Heart right ventricle (tissue), 16 donors: Measurements from ENCODE around the gene GPSM1. TPM values are rescaled to one million over a fixed set of nuclear protein-coding genes. Genes with fewer than 3 reads are reported as not detected.
A peak's percentile ranks its signal among the peaks of the same experiment; 100 is the strongest.

ENCODE experiments used
- ATAC-seq, 8 donors: fragments of 200-7000 bp; cut with Tn5 transposase; one replicate each; pipeline ENCODE4 v1.9.1; 2020; ENCODE audit warnings: mild to moderate bottlenecking in 8 of 8, moderate library complexity in 8 of 8, moderate number of reproducible peaks in 1 of 8
- DNase-seq, 2 donors: peaks; one replicate each; pipeline ENCODE4 v3.0.0-alpha.2; 2020
- H3K27ac ChIP-seq, 10 donors: fragments of 200-600 bp; sonication (generic) in 2 of 10; one replicate each; pipeline versions ENCODE4 v1.5.0 to v1.8.0; 2020 to 2022; ENCODE audit warnings: mild to moderate bottlenecking in 3 of 10
- H3K27me3 ChIP-seq, 7 donors: fragments of 200-600 bp; one replicate each; pipeline ENCODE4 v1.8.0; 2021 to 2022; ENCODE audit warnings: mild to moderate bottlenecking in 2 of 7
- H3K36me3 ChIP-seq, 9 donors: fragments of 200-600 bp; sonication (generic) in 1 of 9; one replicate each; pipeline versions ENCODE4 v1.5.0 to v1.8.0; 2020 to 2022; ENCODE audit warnings: mild to moderate bottlenecking in 2 of 9
- H3K4me1 ChIP-seq, 9 donors: fragments of 200-600 bp; sonication (generic) in 1 of 9; one replicate each; pipeline versions ENCODE4 v1.5.0 to v1.8.0; 2020 to 2022; ENCODE audit warnings: mild to moderate bottlenecking in 4 of 9
- H3K4me3 ChIP-seq, 10 donors: fragments of 200-600 bp; sonication (generic) in 2 of 10; one replicate each; pipeline versions ENCODE4 v1.5.0 to v1.8.0; 2020 to 2022; ENCODE audit warnings: mild to moderate bottlenecking in 7 of 10, moderate library complexity in 2 of 10
- H3K9me3 ChIP-seq, 11 donors: fragments of 200-600 bp in 10 of 11; sonication (generic) in 2 of 11; one replicate each; pipeline versions ENCODE4 v1.5.0 to v1.8.0; 2013 to 2022; ENCODE audit warnings: mild to moderate bottlenecking in 2 of 11, control low read depth in 1 of 11, moderate library complexity in 1 of 11
- WGBS, 2 donors: extraction: QIAGEN DNeasy Blood & Tissue Kit; methylation state at CpG; one replicate each; pipeline ENCODE4 v1.1.7; 2013; ENCODE audit warnings: inconsistent platforms in 1 of 2; 5-methylcytosine and 5-hydroxymethylcytosine counted together
- intact Hi-C, 10 donors: fragments of 100-400 bp; cut with DNase I; formaldehyde crosslinking; loops; one replicate each; pipeline versions ENCODE4 v1.11.1 to v1.14.2; 2022
- polyA plus RNA-seq, 2 donors: library from polyadenylated mRNA; stranded (reverse); fragments of 200-250 nt; gene quantifications; one replicate each; pipeline ENCODE4 v1.2.3, GENCODE V29; 2013
- total RNA-seq, 10 donors: library from RNA; stranded (reverse); fragmentation: NEBNext Ultra II Directional in 3 of 10; extraction: Animal tissue kit (Norgen Biotek cat#: 25700) in 3 of 10; gene quantifications; one replicate each; pipeline versions ENCODE4 v1.2.1 to v1.2.4, GENCODE V29; 2021 to 2023
- TF ChIP-seq, protein P1 (sequence below), 9 donors: fragments of 200-600 bp; sonication (generic) in 2 of 9; IDR thresholded peaks; one replicate each; pipeline versions ENCODE4 v1.5.0 to v1.8.0; 2021 to 2022; ENCODE audit warnings: antibody characterized with exemption in 9 of 9, mild to moderate bottlenecking in 5 of 9, moderate library complexity in 1 of 9
- donor health status: Arrhythmogenic right ventricular cardiomyopathy.
- donor health status: ischemic (EF 13 %, LVEDD 7.1; RV severe dilation, severe dysfunction).
- donor health status: healthy with polysubstance abuse.
- donor health status: DM: no; HTN: yes; CAD: no.
- donor health status: DM: no; HTN: no; CAD: no.
- donor health status: ischemic (EF 25% LVEDD 6.9; RV normal size, moderate dysfunction).
- donor health status: ischemic (EF 25% LVEDD 5.7; RV mildly dilated, moderate dysfunction).
- donor health status: healthy.
- donor health status: DM: yes; HTN: yes; CAD: no.
- donor health status: Ischemic cardiomyopathy.
- donor health status: ischemic (EF 35%, LVEDD 5.7; RV mildly dilated, moderate dysfunction).
- donor health status: nonischemic (EF 11% LVEDD 7.7; RV severe dilation, severe dysfunction).
- donor health status: DM: yes; HTN: yes; CAD: no.
- donor health status: PGD.
- donor health status: ischemic (EF 29% LVEDD 5.4; RV normal size, mild dysfunction).
- donor health status: nonischemic (EF 23%, LVEDD 6.1; RV moderate dilation, normal function).

Gene GPSM1
- total and polyA plus RNA-seq, 12 donors, result 19.4 to 87.8 (median 25.8) TPM

DNA sequence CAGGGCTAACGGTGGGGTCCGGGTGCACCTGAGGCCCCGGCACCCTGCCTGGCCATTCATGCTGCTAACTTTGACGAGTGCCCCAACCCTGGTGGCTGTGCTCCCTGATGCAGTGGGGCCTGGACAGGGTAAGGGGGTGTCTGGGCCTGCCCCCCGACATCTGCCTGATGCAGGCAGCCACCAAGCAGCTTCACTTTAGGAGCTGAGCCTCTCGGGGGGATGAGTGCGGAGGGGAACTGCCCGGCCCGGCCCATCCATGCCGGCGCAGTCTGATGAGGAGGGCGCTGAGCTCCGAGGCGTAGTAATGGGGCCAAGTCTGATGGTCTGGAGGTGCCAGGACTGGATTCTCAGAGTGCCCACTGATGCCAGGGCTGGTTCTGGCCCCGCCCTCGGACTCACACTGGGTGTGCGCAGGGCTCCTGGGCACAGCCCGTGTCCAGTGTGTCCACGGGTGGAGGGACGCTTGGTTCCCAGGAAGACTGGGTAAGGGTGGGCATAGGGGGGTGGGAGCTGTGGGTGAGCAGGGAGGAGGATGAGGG, 19.7 kb downstream of the GPSM1 start:
- no peaks in the 10 kb centered on the region for H3K9me3 ChIP-seq
- intact Hi-C loops, result loop anchor here in 1 of 10 donors (10.0 kb wide), 1 partner anchor 58 kb away; the partner anchor contains the start of gene SNAPC4
- H3K4me3 ChIP-seq, result no peak overlapping the region
- TF ChIP-seq, protein P1, sequence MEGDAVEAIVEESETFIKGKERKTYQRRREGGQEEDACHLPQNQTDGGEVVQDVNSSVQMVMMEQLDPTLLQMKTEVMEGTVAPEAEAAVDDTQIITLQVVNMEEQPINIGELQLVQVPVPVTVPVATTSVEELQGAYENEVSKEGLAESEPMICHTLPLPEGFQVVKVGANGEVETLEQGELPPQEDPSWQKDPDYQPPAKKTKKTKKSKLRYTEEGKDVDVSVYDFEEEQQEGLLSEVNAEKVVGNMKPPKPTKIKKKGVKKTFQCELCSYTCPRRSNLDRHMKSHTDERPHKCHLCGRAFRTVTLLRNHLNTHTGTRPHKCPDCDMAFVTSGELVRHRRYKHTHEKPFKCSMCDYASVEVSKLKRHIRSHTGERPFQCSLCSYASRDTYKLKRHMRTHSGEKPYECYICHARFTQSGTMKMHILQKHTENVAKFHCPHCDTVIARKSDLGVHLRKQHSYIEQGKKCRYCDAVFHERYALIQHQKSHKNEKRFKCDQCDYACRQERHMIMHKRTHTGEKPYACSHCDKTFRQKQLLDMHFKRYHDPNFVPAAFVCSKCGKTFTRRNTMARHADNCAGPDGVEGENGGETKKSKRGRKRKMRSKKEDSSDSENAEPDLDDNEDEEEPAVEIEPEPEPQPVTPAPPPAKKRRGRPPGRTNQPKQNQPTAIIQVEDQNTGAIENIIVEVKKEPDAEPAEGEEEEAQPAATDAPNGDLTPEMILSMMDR (IDR thresholded peaks at IDR 0.05), result no peak
- ATAC-seq, result no peak
- peaks cover 0 to 23% (median 0%) of the 10 kb centered on the region in 9 donors for H3K36me3 ChIP-seq
- no peaks in the 10 kb centered on the region for H3K27me3 ChIP-seq
- 86 to 88% methylated on average over 20 of the region's 20 CpGs for WGBS, 2 donors
- peaks cover 24 to 44% (median 34%) of the 10 kb centered on the region in 9 donors for H3K4me1 ChIP-seq
- no peak for DNase-seq
- H3K27ac ChIP-seq, result peak overlapping the region in 2 of 10 donors; percentile 90 to 92

DNA sequence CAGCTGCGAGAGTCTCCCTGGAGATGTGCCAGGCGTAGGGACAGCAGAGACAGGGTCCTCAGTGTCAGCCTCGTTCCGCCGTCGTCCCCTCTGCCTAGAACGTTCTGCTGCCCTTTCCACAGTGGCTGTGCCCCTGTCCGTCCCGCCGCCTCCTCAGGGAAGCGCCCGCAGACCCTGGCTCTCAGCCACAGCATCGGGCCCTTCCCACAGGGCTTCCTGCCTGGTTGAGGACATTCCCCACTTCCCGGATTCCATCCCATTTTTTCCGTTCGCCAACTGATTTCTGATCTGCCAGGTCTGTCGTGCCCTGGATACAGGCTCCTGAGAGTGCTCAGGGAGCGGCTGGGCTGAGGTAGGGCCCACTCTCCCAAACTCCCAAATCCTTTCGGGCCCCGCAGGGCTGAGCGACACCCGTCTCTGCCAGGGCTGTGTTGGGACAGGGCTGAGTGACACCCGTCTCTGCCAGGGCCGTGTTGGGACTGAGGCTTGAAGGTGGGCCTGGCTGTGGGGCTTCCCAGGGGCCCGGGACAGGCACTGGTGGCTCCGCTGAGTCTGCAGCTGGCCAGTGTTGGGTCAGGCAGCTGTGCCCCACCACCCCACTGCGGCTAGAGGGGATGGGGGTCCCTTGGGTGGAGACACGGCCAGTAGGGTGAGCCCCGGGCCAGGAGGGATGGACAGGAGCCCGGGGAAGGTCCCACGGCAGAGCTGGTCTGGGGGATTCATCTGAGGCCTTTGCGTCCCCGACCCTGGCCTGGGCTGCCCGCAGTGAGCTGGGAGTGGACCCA, 20.3 kb downstream of the GPSM1 start:
- intact Hi-C loops, result loop anchor here in 1 of 10 donors (10.0 kb wide), 1 partner anchor 57 kb away; the partner anchor contains the start of gene SNAPC4
- no peak overlapping the region for H3K27ac ChIP-seq
- H3K4me3 ChIP-seq, result no peak overlapping the region
- H3K9me3 ChIP-seq, result no peaks in the 10 kb centered on the region
- ATAC-seq (no peak), DNase-seq (no peak)
- no peaks in the 10 kb centered on the region for H3K27me3 ChIP-seq
- peaks cover 0 to 23% (median 0%) of the 10 kb centered on the region in 9 donors for H3K36me3 ChIP-seq
- 70 to 76% methylated on average over 34 of the region's 34 CpGs for WGBS, 2 donors
- peaks cover 20 to 39% (median 28%) of the 10 kb centered on the region in 9 donors for H3K4me1 ChIP-seq
- TF ChIP-seq, protein P1 (IDR thresholded peaks at IDR 0.05), result no peak

DNA sequence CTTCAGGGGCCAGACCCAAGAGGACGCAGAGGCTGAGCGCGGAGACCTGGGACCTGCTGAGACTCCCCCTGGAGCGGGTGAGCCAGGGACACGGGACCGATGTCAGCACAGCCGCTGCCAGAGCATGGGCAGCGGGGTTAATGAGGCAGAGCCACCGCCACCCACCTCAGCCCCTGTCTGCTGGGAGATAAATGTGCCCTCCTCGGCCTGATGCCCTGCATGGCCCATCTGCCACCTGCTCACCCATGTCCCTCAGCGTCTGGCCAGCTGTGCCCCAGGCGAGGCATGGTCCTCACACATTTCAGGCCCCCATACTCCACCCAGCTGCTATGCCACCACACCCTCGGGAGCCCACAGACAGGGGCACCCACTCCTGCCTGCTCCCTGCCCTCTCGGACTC, 21.4 kb downstream of the GPSM1 start:
- ATAC-seq (no peak), DNase-seq (no peak)
- 93 to 95% methylated on average over 14 of the region's 14 CpGs for WGBS, 2 donors
- Histone ChIP-seq H3K27me3 (no peaks in the 10 kb centered on the region), H3K36me3 (peaks cover 0 to 23% (median 0%) of the 10 kb centered on the region in 9 donors), H3K4me1 (peaks cover 13 to 39% (median 26%) of the 10 kb centered on the region in 9 donors), H3K9me3 (no peaks in the 10 kb centered on the region), H3K27ac (no peak overlapping the region), H3K4me3 (no peak overlapping the region)
- intact Hi-C loops, result loop anchor here in 1 of 10 donors (10.0 kb wide), 1 partner anchor 56 kb away; the partner anchor contains the start of gene SNAPC4
- TF ChIP-seq, protein P1 (IDR thresholded peaks at IDR 0.05), result no peak

DNA sequence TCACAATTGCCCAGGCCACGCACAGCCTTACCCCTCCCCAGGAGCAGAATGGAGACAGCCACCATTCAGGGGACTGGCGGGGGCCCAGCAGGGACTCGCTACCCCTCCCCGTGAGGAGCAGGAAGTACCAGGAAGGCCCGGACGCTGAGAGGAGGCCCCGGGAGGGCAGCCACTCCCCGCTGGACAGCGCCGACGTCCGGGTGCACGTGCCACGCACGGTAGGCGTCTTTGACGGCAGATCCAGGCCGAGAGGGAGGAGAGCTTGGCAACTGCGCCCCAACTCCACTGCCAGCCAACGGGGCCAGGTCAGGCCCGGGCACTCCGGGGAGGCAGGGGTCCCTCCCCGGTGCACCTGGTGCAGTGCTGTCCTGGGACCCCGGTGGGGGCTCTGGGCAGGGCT, 22.2 kb downstream of the GPSM1 start:
- H3K9me3 ChIP-seq, result no peaks in the 10 kb centered on the region
- TF ChIP-seq, protein P1 (IDR thresholded peaks at IDR 0.05), result no peak
- H3K27ac ChIP-seq, result no peak overlapping the region
- no peak for ATAC-seq
- no peak overlapping the region for H3K4me3 ChIP-seq
- peaks cover 0 to 23% (median 0%) of the 10 kb centered on the region in 9 donors for H3K36me3 ChIP-seq
- 87 to 90% methylated on average over 24 of the region's 24 CpGs for WGBS, 2 donors
- H3K27me3 ChIP-seq, result no peaks in the 10 kb centered on the region
- H3K4me1 ChIP-seq, result peaks cover 19 to 45% (median 34%) of the 10 kb centered on the region in 9 donors
- intact Hi-C loops, result loop anchor here in 1 of 10 donors (10.0 kb wide), 1 partner anchor 55 kb away; the partner anchor contains the start of gene SNAPC4
- DNase-seq, result no peak
